Measurements from ENCODE around the gene RRP1B. TPM values are rescaled to one million over a fixed set of nuclear protein-coding genes. Genes with fewer than 3 reads are reported as not detected.

Gene RRP1B
- total and polyA plus RNA-seq, 9 of the 15 experiments (the other 6 are each of a cell fraction or from before 2014, with no cell fraction given), result 6.8 to 66.6 (median 41.9) TPM

DNA sequence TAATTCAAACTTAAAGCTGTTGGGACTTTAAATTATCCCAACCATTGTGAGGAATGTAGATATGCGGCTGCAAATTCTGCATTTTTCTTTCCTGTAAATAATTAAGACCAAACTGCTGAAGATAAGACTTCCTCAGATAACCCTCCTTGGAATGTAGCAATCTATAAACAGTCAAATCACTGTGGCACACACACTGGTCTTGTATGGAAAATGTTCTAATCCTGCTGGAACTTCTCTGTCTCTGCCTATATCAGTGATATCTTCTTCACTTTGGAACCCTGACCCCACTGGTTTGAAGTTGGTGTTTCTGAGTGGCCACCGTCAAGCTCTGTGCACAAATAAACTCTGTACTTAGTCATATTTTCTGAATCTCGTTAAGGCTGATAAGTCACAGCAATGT is 33.0 kb upstream of the RRP1B start (continued):
- TF ChIP-seq, protein P1, sequence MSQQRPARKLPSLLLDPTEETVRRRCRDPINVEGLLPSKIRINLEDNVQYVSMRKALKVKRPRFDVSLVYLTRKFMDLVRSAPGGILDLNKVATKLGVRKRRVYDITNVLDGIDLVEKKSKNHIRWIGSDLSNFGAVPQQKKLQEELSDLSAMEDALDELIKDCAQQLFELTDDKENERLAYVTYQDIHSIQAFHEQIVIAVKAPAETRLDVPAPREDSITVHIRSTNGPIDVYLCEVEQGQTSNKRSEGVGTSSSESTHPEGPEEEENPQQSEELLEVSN (IDR thresholded peaks at IDR 0.05; ENCODE audit: borderline replicate concordance in 1 of 2, extremely low read depth in 1 of 2, insufficient read depth in 1 of 2, insufficient read length in 1 of 2, low read depth in 1 of 2, low read length in 1 of 2, poor library complexity in 1 of 2, severe bottlenecking in 1 of 2), result no peak
- no peak for TF ChIP-seq TRIM28 (IDR thresholded peaks at IDR 0.05)
- no peak for TF ChIP-seq HMGN3 (IDR thresholded peaks at IDR 0.05; ENCODE audit: borderline replicate concordance, extremely low read depth, insufficient read length, low read depth, low read length)
- no peak for TF ChIP-seq RB1 (IDR thresholded peaks at IDR 0.05; ENCODE audit: low read depth)
- TF ChIP-seq ZNF583 (CRISPR knock-in tag; IDR thresholded peaks at IDR 0.05), result no peak

DNA sequence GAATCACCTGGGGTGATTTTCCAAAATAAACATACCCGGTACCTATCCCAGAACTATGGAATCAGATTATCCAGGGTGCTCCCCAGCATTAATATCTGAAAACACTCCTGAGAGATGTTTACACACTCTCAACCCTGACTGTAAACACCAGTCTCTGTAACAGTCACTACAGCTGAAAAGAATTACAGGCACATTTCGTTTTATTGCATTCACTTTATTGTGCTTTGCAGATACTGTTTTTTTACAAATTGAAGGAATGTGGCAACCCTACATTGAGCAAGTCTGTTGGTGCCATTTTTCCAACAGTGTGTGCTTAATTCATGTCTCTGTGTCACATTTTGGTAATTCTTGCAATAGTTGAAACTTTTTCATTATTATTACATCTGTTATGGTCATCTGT is 31.8 kb upstream of the RRP1B start:
- Histone ChIP-seq H3K9me1 (ENCODE audit: control insufficient read depth, insufficient read depth, low read length) (no peaks in the 10 kb centered on the region), H3K79me2 (ENCODE audit: control insufficient read depth, insufficient read depth, low read length) (no peaks in the 10 kb centered on the region), H4K20me1 (replicated peaks; ENCODE audit: control insufficient read depth, insufficient read depth, low read length) (no peaks in the 10 kb centered on the region), H3K4me1 (replicated peaks in 1 of 2; ENCODE audit: control insufficient read depth in 2 of 2, insufficient read depth in 2 of 2, low read length in 2 of 2) (no peaks in the 10 kb centered on the region), H3K4me2 (ENCODE audit: insufficient read depth, low read length) (no peak overlapping the region), H3K27me3 (ENCODE audit: control insufficient read depth in 2 of 2, insufficient read depth in 2 of 2, low read length in 2 of 2) (peaks cover 12 to 23% of the 10 kb centered on the region in 2 experiments; a peak in 3 of 5 replicates), H3K9me3 (replicated peaks; ENCODE audit: control insufficient read depth, insufficient read depth, low read depth, low read length) (no peaks in the 10 kb centered on the region), H3K4me3 (no peak overlapping the region), H3K27ac (ENCODE audit: extremely low read depth, low read depth, low read length) (no peak overlapping the region), H3K36me3 (ENCODE audit: control insufficient read depth, insufficient read depth, low read length) (no peaks in the 10 kb centered on the region), H3K9ac (ENCODE audit: insufficient read depth in 1 of 2, low read depth in 2 of 2, low read length in 2 of 2) (no peak overlapping the region), H2AFZ (ENCODE audit: low read depth, low read length) (no peak overlapping the region)
- ChIA-PET CTCF (ENCODE audit: low intra/inter-chr PET ratio) (no interaction called here), POLR2A (interaction anchor here (1.1 kb wide), 1 partner anchor 33 kb away, joined by 3 read pairs; no protein-coding TSS in a partner anchor)
- in situ Hi-C loops (cut with MboI) (loop anchor here (25.0 kb wide), 1 partner anchor 465 kb away; the partner anchor contains the start of gene CRYAA), intact Hi-C loops (cut with micrococcal nuclease) (no loop called here)
- no peak for ATAC-seq
- BruUV-seq (replicated peaks), result no TSS peak
- no peak for FAIRE-seq
- WGBS (ENCODE audit: insufficient coverage, low coverage, missing lambda C conversion rate), result 0% methylated on average over 2 of the region's 2 CpGs
- no peak for DNase-seq (ENCODE audit: extremely low read depth in 1 of 4, low spot score in 3 of 4)
- TF ChIP-seq KAT2B (IDR thresholded peaks at IDR 0.05; ENCODE audit: low read depth, low read length) (no peak), XRCC4 (IDR thresholded peaks at IDR 0.05; ENCODE audit: extremely low read depth, insufficient read depth, insufficient read length) (no peak), TAL1 (IDR thresholded peaks at IDR 0.05) (no peak), NCOA4 (IDR thresholded peaks at IDR 0.05; ENCODE audit: partially characterized antibody) (no peak), ZBTB7A (IDR thresholded peaks at IDR 0.05; ENCODE audit: borderline replicate concordance, control insufficient read depth, low read depth, low read length) (no peak), CREBBP (IDR thresholded peaks at IDR 0.05; ENCODE audit: low read depth, low read length) (no peak), CAMTA2 (CRISPR knock-in tag; conservative IDR thresholded peaks at IDR 0.05) (no peak), PHF20 (IDR thresholded peaks at IDR 0.05; ENCODE audit: partially characterized antibody) (no peak), HMG20A (CRISPR knock-in tag; conservative IDR thresholded peaks at IDR 0.05) (no peak), ZNF778 (CRISPR knock-in tag; IDR thresholded peaks at IDR 0.05) (no peak), ZNF146 (CRISPR knock-in tag; IDR thresholded peaks at IDR 0.05; ENCODE audit: unreplicated experiment) (no peak), HDAC3 (IDR thresholded peaks at IDR 0.05; ENCODE audit: borderline replicate concordance, partially characterized antibody) (no peak), RBM14 (IDR thresholded peaks at IDR 0.05; ENCODE audit: borderline replicate concordance, insufficient read depth, low read depth, low read length) (no peak), ZNF133 (CRISPR knock-in tag; IDR thresholded peaks at IDR 0.05) (no peak)
- TF ChIP-seq, protein P2, sequence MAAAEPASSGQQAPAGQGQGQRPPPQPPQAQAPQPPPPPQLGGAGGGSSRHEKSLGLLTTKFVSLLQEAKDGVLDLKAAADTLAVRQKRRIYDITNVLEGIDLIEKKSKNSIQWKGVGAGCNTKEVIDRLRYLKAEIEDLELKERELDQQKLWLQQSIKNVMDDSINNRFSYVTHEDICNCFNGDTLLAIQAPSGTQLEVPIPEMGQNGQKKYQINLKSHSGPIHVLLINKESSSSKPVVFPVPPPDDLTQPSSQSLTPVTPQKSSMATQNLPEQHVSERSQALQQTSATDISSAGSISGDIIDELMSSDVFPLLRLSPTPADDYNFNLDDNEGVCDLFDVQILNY (CRISPR knock-in tag; IDR thresholded peaks at IDR 0.05), result no peak
- TF ChIP-seq, protein P3, sequence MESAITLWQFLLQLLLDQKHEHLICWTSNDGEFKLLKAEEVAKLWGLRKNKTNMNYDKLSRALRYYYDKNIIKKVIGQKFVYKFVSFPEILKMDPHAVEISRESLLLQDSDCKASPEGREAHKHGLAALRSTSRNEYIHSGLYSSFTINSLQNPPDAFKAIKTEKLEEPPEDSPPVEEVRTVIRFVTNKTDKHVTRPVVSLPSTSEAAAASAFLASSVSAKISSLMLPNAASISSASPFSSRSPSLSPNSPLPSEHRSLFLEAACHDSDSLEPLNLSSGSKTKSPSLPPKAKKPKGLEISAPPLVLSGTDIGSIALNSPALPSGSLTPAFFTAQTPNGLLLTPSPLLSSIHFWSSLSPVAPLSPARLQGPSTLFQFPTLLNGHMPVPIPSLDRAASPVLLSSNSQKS (CRISPR knock-in tag; IDR thresholded peaks at IDR 0.05), result no peak

Measured in K562 (cell line).